T-helper 1 cell treated with Interleukin-12 subunit alpha and Interleukin-12 subunit beta and Interleukin-4 antibody, amounts not matched to agents 30 μg/mL and 1 μg/mL, for 36 hours (primary cell): ENCODE results near the gene TNRC6A.

Experiments
- H3K27ac Mint-ChIP-seq: one replicate; pipeline ENCODE4 v1.8.0; 2021; ENCODE audit warnings: mild to moderate bottlenecking, mixed read lengths
- H3K27me3 Mint-ChIP-seq: one replicate; pipeline ENCODE4 v1.8.0; 2021; ENCODE audit warnings: low read depth, mixed read lengths
- H3K36me3 Mint-ChIP-seq: one replicate; pipeline ENCODE4 v1.8.0; 2021; ENCODE audit warnings: low read depth, mixed read lengths
- H3K4me1 Mint-ChIP-seq: one replicate; pipeline ENCODE4 v1.8.0; 2021; ENCODE audit warnings: low read depth, mixed read lengths
- H3K4me3 Mint-ChIP-seq: one replicate; pipeline ENCODE4 v1.8.0; 2021; ENCODE audit warnings: mild to moderate bottlenecking, moderate library complexity, mixed read lengths
- H3K9me3 Mint-ChIP-seq: one replicate; pipeline ENCODE4 v1.8.0; 2021; ENCODE audit warnings: mixed read lengths

Gene TNRC6A

GRCh38 chr16:24863582-24864437, 134.4 kb downstream of the TNRC6A start:
- peaks cover 5% of the 10 kb centered on the region for H3K27me3 Mint-ChIP-seq
- H3K27ac Mint-ChIP-seq, result no peak overlapping the region
- H3K36me3 Mint-ChIP-seq, result no peaks in the 10 kb centered on the region
- no peak overlapping the region for H3K4me3 Mint-ChIP-seq
- H3K4me1 Mint-ChIP-seq, result no peaks in the 10 kb centered on the region
- peaks cover 11% of the 10 kb centered on the region for H3K9me3 Mint-ChIP-seq

- peaks cover 5% of the 10 kb centered on the region for H3K27me3 Mint-ChIP-seq
These were observed 139.6 kb downstream of the TNRC6A start for GRCh38 chr16:24869033-24869432.

GRCh38 chr16:24871891-24872290, 142.4 kb downstream of the TNRC6A start:
- Mint-ChIP-seq H3K36me3 (no peaks in the 10 kb centered on the region), H3K27me3 (no peaks in the 10 kb centered on the region), H3K9me3 (no peaks in the 10 kb centered on the region), H3K27ac (no peak overlapping the region), H3K4me1 (no peaks in the 10 kb centered on the region), H3K4me3 (no peak overlapping the region)

More at GRCh38 chr16:24869033-24869432, 139.6 kb downstream of the TNRC6A start:
- H3K27ac Mint-ChIP-seq, result no peak overlapping the region
- no peaks in the 10 kb centered on the region for H3K36me3 Mint-ChIP-seq
- H3K4me3 Mint-ChIP-seq, result no peak overlapping the region
- H3K4me1 Mint-ChIP-seq, result no peaks in the 10 kb centered on the region
- peaks cover 7% of the 10 kb centered on the region for H3K9me3 Mint-ChIP-seq

GRCh38 chr16:24873028-24873427, 143.6 kb downstream of the TNRC6A start:
- no peak overlapping the region for H3K27ac Mint-ChIP-seq
- H3K36me3 Mint-ChIP-seq, result no peaks in the 10 kb centered on the region
- H3K4me1 Mint-ChIP-seq, result no peaks in the 10 kb centered on the region
- no peaks in the 10 kb centered on the region for H3K27me3 Mint-ChIP-seq
- H3K4me3 Mint-ChIP-seq, result no peak overlapping the region
- H3K9me3 Mint-ChIP-seq, result no peaks in the 10 kb centered on the region

DNA sequence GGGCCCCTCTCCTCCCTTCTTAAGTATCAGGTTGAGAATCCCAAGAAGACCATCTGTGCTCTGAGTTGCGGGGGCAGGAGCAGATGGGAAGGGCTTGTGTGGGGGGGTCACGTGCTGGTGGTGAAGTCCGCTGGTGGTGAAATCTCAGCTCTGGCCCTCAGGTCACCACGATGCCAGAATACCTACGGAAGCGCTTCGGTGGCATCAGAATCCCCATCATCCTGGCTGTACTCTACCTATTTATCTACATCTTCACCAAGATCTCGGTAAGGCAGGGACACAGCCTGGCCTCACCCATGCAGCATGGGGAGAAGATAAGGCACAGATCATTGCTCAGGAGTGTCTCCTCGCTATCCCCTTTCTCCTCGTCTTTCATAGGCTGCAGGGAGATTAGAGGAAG, 146.0 kb downstream of the TNRC6A start:
- H3K4me1 Mint-ChIP-seq, result no peaks in the 10 kb centered on the region
- no peaks in the 10 kb centered on the region for H3K36me3 Mint-ChIP-seq
- no peaks in the 10 kb centered on the region for H3K27me3 Mint-ChIP-seq
- no peak overlapping the region for H3K4me3 Mint-ChIP-seq
- H3K27ac Mint-ChIP-seq, result no peak overlapping the region
- H3K9me3 Mint-ChIP-seq, result peaks cover 4% of the 10 kb centered on the region
